ENCODE data around the gene KRT6A. TPM values are rescaled to one million over a fixed set of nuclear protein-coding genes. Genes with fewer than 3 reads are reported as not detected.

The KRT6A gene
- total RNA-seq, 4 donors from 2014 or later: 1.7 to 2.3 TPM; not detected in 2

DNA sequence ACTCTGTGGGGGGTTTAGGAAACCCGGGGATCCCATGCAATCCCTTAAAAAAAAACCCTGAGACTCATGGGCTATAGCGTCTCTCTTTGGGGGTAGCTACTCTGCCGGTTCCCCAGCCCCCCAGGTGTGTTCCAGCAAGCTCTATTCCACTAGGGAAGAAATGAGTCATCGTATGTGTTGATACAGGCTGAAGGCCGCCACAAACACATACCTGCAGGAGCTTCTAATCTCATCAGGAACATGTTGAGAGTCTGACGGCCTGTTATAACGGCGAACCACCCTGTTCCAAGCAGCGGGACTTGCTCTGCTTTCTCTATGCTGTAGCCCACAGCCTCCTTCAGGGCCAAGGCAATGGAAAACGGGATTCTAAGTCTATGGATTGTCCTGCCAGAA lies 28.1 kb upstream of the KRT6A start:
- Histone ChIP-seq H3K36me3 (no peaks in the 10 kb centered on the region), H3K9me3 (no peaks in the 10 kb centered on the region), H3K27ac (no peak overlapping the region), H3K4me3 (no peak overlapping the region), H3K27me3 (no peaks in the 10 kb centered on the region), H3K4me1 (no peaks in the 10 kb centered on the region)
- DNase-seq: peak in 1 of 3 donors; percentile 43
- no peak for TF ChIP-seq POLR2A (IDR thresholded peaks at IDR 0.05)
- TF ChIP-seq, protein P1, sequence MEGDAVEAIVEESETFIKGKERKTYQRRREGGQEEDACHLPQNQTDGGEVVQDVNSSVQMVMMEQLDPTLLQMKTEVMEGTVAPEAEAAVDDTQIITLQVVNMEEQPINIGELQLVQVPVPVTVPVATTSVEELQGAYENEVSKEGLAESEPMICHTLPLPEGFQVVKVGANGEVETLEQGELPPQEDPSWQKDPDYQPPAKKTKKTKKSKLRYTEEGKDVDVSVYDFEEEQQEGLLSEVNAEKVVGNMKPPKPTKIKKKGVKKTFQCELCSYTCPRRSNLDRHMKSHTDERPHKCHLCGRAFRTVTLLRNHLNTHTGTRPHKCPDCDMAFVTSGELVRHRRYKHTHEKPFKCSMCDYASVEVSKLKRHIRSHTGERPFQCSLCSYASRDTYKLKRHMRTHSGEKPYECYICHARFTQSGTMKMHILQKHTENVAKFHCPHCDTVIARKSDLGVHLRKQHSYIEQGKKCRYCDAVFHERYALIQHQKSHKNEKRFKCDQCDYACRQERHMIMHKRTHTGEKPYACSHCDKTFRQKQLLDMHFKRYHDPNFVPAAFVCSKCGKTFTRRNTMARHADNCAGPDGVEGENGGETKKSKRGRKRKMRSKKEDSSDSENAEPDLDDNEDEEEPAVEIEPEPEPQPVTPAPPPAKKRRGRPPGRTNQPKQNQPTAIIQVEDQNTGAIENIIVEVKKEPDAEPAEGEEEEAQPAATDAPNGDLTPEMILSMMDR (IDR thresholded peaks at IDR 0.05): no peak

DNA sequence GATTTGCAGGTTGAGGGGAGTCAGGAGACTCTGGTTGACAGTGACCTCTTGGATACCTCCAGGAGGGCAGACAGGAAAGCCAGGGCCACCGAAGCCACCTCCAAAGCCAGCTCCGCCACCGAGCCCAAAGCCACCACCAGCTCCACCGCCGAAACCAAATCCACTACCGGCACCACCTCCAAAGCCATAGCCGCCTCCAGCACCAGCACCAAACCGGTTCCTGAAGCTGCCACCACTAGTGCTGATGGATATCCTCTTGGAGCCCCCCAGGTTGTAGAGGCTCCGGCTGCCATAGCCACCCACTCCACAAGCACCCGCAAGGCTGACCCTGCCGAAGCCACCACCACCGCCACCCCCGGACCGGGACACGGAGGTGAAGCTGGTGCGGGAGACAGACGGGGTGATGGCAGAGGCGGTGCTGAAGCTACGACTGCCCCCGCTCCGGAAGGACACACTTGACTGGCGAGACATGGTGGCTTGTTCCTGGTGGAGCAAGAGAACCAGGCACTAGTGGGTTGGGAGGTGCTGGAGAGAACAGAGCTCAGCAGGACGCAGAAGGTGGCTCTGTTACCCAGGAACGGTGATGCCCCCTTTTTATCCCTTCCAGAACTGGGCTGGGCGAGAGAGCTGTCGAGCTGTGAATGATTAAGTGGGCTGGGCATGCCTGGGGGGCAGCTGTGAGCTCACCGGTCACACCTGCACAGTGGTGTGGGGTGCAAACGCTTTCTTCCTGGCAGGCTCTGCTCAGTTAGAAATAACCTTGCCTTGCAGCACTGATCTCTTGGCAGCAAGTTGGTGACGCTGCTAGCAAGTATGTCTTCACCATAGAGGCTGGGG lies 27.0 kb upstream of the KRT6A start, which contains the start of gene KRT5:
Gene KRT5 (minus strand): TSS at position 569 of the 837 bp plus-strand sequence. CDS start 98 bp downstream, at position 471.
- H3K9me3 ChIP-seq: no peaks in the 10 kb centered on the region
- H3K4me1 ChIP-seq: no peaks in the 10 kb centered on the region
- no peaks in the 10 kb centered on the region for H3K27me3 ChIP-seq
- DNase-seq: peak in 2 of 3 donors; percentile 3 to 35
- no peak for TF ChIP-seq POLR2A (IDR thresholded peaks at IDR 0.05)
- TF ChIP-seq, protein P1 (IDR thresholded peaks at IDR 0.05): no peak
- no peak within 1 kb of the TSS for H3K4me3 ChIP-seq
- no peak within 1 kb of the TSS for H3K27ac ChIP-seq
- no peaks in the 10 kb centered on the region for H3K36me3 ChIP-seq

DNA sequence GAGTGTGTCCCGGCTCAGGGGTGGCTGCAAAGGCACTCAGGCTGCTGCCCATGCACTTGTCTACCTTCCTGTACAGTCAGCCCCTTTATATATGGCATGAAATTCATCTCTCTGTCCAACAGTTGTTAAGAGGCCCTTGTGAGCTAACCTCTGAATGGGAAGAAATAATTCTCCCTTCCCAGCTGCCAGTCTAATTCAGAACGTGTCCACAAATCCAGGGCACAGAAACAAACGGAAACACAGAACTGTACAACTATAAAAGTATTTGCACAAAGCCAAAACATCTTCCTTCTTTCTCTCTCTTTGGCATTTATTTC lies 26.3 kb upstream of the KRT6A start:
- H3K27ac ChIP-seq: no peak overlapping the region
- no peaks in the 10 kb centered on the region for H3K4me1 ChIP-seq
- H3K4me3 ChIP-seq: no peak overlapping the region
- H3K9me3 ChIP-seq: no peaks in the 10 kb centered on the region
- no peaks in the 10 kb centered on the region for H3K27me3 ChIP-seq
- no peaks in the 10 kb centered on the region for H3K36me3 ChIP-seq
- DNase-seq: peak in 1 of 3 donors; percentile 9
- TF ChIP-seq, protein P1 (IDR thresholded peaks at IDR 0.05): no peak

DNA sequence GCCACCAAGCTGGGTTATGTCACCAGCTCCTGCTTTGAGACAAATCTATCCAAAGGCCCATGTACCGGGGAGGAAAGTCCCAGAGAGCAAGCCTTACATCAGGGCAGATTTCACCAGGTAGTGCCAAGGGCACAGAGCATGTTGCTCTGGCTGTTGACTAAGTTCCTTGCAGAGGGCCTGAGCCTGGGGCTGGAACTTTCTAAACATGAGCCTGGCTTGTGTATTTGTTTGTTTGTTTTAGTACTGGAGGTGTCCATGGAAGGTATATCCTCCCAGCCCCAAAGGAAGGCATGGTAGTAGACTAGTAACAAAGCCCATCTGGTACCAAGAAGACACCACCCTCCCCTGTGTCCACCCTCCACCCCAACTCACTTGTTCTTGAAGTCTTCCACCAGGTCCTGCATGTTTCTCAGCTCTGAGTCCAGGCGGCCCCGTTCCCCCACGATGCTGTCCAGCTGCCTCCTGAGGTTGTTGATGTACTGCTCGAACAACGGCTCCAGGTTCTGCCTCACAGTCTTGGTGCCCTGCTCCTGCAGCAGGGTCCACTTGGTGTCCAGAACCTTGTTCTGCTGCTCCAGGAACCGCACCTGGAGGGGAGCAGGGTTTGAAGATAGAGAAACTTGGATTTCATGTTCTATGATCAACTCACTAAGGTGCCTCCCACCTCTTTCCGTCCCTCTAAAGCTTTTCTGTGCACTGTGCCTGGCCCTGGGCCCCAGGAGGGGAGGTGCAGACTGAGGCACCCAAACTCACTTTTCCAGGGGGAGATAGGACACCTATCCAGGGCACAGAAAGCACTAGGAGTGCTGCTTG lies 25.7 kb upstream of the KRT6A start:
- peak in 2 of 3 donors; percentile 6 to 32 for DNase-seq
- Histone ChIP-seq H3K9me3 (no peaks in the 10 kb centered on the region), H3K4me3 (no peak overlapping the region), H3K27me3 (no peaks in the 10 kb centered on the region), H3K36me3 (no peaks in the 10 kb centered on the region), H3K27ac (no peak overlapping the region), H3K4me1 (no peaks in the 10 kb centered on the region)
- TF ChIP-seq, protein P1 (IDR thresholded peaks at IDR 0.05): no peak
- TF ChIP-seq POLR2A (IDR thresholded peaks at IDR 0.05): no peak

DNA sequence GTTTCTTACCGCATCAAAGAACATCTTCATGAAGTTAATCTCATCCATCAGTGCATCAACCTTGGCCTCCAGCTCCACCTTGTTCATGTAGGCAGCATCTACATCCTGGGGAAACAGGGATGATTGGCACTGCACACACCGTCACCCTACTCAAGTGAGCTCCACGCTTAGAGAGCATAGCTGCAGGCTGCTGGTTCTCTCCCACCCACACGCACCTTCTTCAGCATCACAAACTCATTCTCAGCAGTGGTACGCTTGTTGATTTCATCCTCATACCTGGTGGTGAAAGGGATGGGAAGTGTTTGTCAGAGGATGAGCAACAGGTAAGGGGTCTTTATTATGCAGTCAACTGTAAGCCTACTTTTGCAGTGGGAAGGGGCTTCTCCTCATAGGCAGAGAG lies 24.8 kb upstream of the KRT6A start:
- DNase-seq: peak in 1 of 3 donors; percentile 19
- Histone ChIP-seq H3K4me3 (no peak overlapping the region), H3K4me1 (no peaks in the 10 kb centered on the region), H3K9me3 (no peaks in the 10 kb centered on the region), H3K27me3 (no peaks in the 10 kb centered on the region), H3K36me3 (no peaks in the 10 kb centered on the region), H3K27ac (no peak overlapping the region)
- TF ChIP-seq, protein P1 (IDR thresholded peaks at IDR 0.05): no peak
- no peak for TF ChIP-seq POLR2A (IDR thresholded peaks at IDR 0.05)

Measured in Peyer's patch (tissue), 4 donors.